H9 (cell line): ENCODE results near the gene AIG1. TPM values are rescaled to one million over a fixed set of nuclear protein-coding genes. Genes with fewer than 3 reads are reported as not detected.

ENCODE experiments used
- DNase-seq: peaks from one replicate; pipeline ENCODE4 v3.0.0-alpha.2; 2017
- H2AFZ ChIP-seq: one replicate; pipeline ENCODE4 v1.6.1; 2013; ENCODE audit warnings: mild to moderate bottlenecking, low read length, control low read depth, moderate library complexity
- H2AK5ac ChIP-seq: 2 replicates; pipeline ENCODE4 v1.6.1; 2013; ENCODE audit warnings: low read length, control low read depth, mixed read lengths; ENCODE audit not compliant: insufficient read length
- H2BK120ac ChIP-seq: one replicate; pipeline ENCODE4 v1.6.1; 2013; ENCODE audit warnings: low read depth, mild to moderate bottlenecking, low read length, control low read depth, inconsistent platforms; ENCODE audit not compliant: poor library complexity, severe bottlenecking
- H2BK12ac ChIP-seq: 2 replicates; pipeline ENCODE4 v1.6.1; 2013; ENCODE audit warnings: low read length, control low read depth, mixed read lengths, low read depth; ENCODE audit not compliant: insufficient read length
- H2BK15ac ChIP-seq: 2 replicates; pipeline ENCODE4 v1.6.1; 2013; ENCODE audit warnings: low read depth, low read length, control low read depth
- H2BK20ac ChIP-seq: one replicate; pipeline ENCODE4 v1.6.1; 2013; ENCODE audit warnings: low read depth, mild to moderate bottlenecking, low read length, control low read depth, inconsistent platforms; ENCODE audit not compliant: poor library complexity, severe bottlenecking
- H2BK5ac ChIP-seq: 2 replicates; pipeline ENCODE4 v1.6.1; 2013; ENCODE audit warnings: low read length, control low read depth, mixed read lengths; ENCODE audit not compliant: insufficient read length
- H3K14ac ChIP-seq: 2 replicates; pipeline ENCODE4 v1.6.1; 2013; ENCODE audit warnings: low read length, control low read depth; ENCODE audit not compliant: insufficient read depth
- H3K18ac ChIP-seq: 2 replicates; pipeline ENCODE4 v1.6.1; 2013; ENCODE audit warnings: low read depth, mild to moderate bottlenecking, mixed read lengths, low read length, control low read depth; ENCODE audit not compliant: insufficient read length
- H3K23ac ChIP-seq: 2 replicates; pipeline ENCODE4 v1.6.1; 2013; ENCODE audit warnings: low read length, control low read depth, mixed read lengths, low read depth; ENCODE audit not compliant: insufficient read length
- H3K23me2 ChIP-seq: 2 replicates; pipeline ENCODE4 v1.6.1; 2013; ENCODE audit warnings: low read depth, mild to moderate bottlenecking, mixed read lengths, low read length, control low read depth; ENCODE audit not compliant: insufficient read length, poor library complexity, severe bottlenecking
- H3K27ac ChIP-seq: 2 replicates; pipeline ENCODE4 v1.5.1; 2013; ENCODE audit warnings: low read length, control low read depth, mixed read lengths, low read depth; ENCODE audit not compliant: insufficient read length
- H3K27me3 ChIP-seq: 2 replicates; pipeline ENCODE4 v1.6.1; 2013; ENCODE audit warnings: low read length, control low read depth, inconsistent platforms; ENCODE audit not compliant: insufficient read depth
- H3K4ac ChIP-seq: 2 replicates; pipeline ENCODE4 v1.6.1; 2013; ENCODE audit warnings: low read depth, mild to moderate bottlenecking, control low read depth, inconsistent platforms, low read length, moderate library complexity
- H3K4me1 ChIP-seq: 2 replicates; pipeline ENCODE4 v1.6.1; 2013; ENCODE audit warnings: low read length, control low read depth, inconsistent platforms; ENCODE audit not compliant: insufficient read depth
- H3K4me2 ChIP-seq: 2 replicates; pipeline ENCODE4 v1.6.1; 2013; ENCODE audit warnings: low read length, control low read depth, mixed read lengths; ENCODE audit not compliant: insufficient read length, insufficient read depth
- H3K56ac ChIP-seq: 2 replicates; pipeline ENCODE4 v1.6.1; 2013; ENCODE audit warnings: low read depth, mild to moderate bottlenecking, mixed read lengths, low read length, control low read depth; ENCODE audit not compliant: insufficient read length
- H3K79me1 ChIP-seq: 2 replicates; pipeline ENCODE4 v1.6.1; 2013; ENCODE audit warnings: low read depth, mild to moderate bottlenecking, moderate library complexity, low read length, control low read depth, inconsistent platforms; ENCODE audit not compliant: insufficient read depth, poor library complexity, severe bottlenecking
- H3K79me2 ChIP-seq: 2 replicates; pipeline ENCODE4 v1.6.1; 2013; ENCODE audit warnings: low read length, control low read depth, inconsistent platforms; ENCODE audit not compliant: insufficient read depth
- H3K9ac ChIP-seq: 2 replicates; pipeline ENCODE4 v1.6.1; 2013; ENCODE audit warnings: low read length, control low read depth, mixed read lengths; ENCODE audit not compliant: insufficient read length; ENCODE audit errors: extremely low read depth
- H3K9me3 ChIP-seq: one replicate; pipeline ENCODE4 v1.6.1; 2013; ENCODE audit warnings: low read depth, low read length, inconsistent platforms; ENCODE audit not compliant: control insufficient read depth
- H3T11ph ChIP-seq: one replicate; pipeline ENCODE4 v1.6.1; 2013; ENCODE audit warnings: mild to moderate bottlenecking, low read length, control low read depth, inconsistent platforms
- H4K20me1 ChIP-seq: one replicate; pipeline ENCODE4 v1.6.1; 2013; ENCODE audit not compliant: control insufficient read depth, insufficient read length, insufficient read depth
- H4K5ac ChIP-seq: 2 replicates; pipeline ENCODE4 v1.6.1; 2013; ENCODE audit warnings: low read depth, mild to moderate bottlenecking, mixed read lengths, low read length, control low read depth; ENCODE audit not compliant: insufficient read length
- H4K8ac ChIP-seq: replicated peaks from 2 replicates; pipeline ENCODE4 v1.6.1; 2013; ENCODE audit warnings: low read length, control low read depth, mixed read lengths, low read depth; ENCODE audit not compliant: insufficient read length
- H4K91ac ChIP-seq: 2 replicates; pipeline ENCODE4 v1.6.1; 2013; ENCODE audit warnings: low read depth, mild to moderate bottlenecking, moderate library complexity, mixed read lengths, low read length, control low read depth; ENCODE audit not compliant: insufficient read length
- H3K27ac Mint-ChIP-seq, 3 experiments: 2 replicates in 2 of 3; 3 replicates in 1 of 3; pipeline ENCODE4 v1.8.0; 2020 to 2021; ENCODE audit warnings: mixed read lengths in 3 of 3, mild to moderate bottlenecking in 1 of 3, moderate library complexity in 1 of 3
- H3K27me3 Mint-ChIP-seq: 2 replicates; pipeline ENCODE4 v1.8.0; 2021; ENCODE audit warnings: low read depth, mild to moderate bottlenecking, moderate library complexity, mixed read lengths
- H3K36me3 Mint-ChIP-seq, 3 experiments: 2 replicates in 2 of 3; 3 replicates in 1 of 3; pipeline ENCODE4 v1.8.0; 2020 to 2021; ENCODE audit warnings: low read depth in 3 of 3, mixed read lengths in 3 of 3; ENCODE audit not compliant: insufficient read depth in 1 of 3
- H3K4me1 Mint-ChIP-seq, 2 experiments: 2 replicates each; pipeline ENCODE4 v1.8.0; 2020; ENCODE audit warnings: mixed read lengths in 2 of 2
- H3K4me3 Mint-ChIP-seq, 2 experiments: 2 replicates in 1 of 2; 3 replicates in 1 of 2; pipeline ENCODE4 v1.8.0; 2020 to 2021; ENCODE audit warnings: mild to moderate bottlenecking in 2 of 2, mixed read lengths in 2 of 2, moderate library complexity in 1 of 2
- H3K9me3 Mint-ChIP-seq, 2 experiments: 2 replicates in 1 of 2; 3 replicates in 1 of 2; pipeline ENCODE4 v1.8.0; 2020; ENCODE audit warnings: mild to moderate bottlenecking in 2 of 2, mixed read lengths in 2 of 2, moderate library complexity in 1 of 2
- WGBS: extraction: QIAGEN DNeasy Blood & Tissue Kit; methylation state at CpG from one replicate; pipeline ENCODE4 v1.1.7; 2013; ENCODE audit warnings: missing lambda C conversion rate, low lambda C conversion rate, mixed read lengths; ENCODE audit not compliant: insufficient read length; ENCODE audit errors: extremely low coverage; 5-methylcytosine and 5-hydroxymethylcytosine counted together
- total RNA-seq: library from RNA; stranded (reverse); gene quantifications from 2 replicates; pipeline ENCODE4 v1.2.1, GENCODE V29; 2021
- TF ChIP-seq, protein P1 (sequence below): fragments of 200-600 bp; sonication (generic); conservative IDR thresholded peaks from 3 replicates; pipeline ENCODE4 v1.8.0; 2021; ENCODE audit warnings: antibody characterized with exemption, mild to moderate bottlenecking

The AIG1 gene
- total RNA-seq, 1 experiment from 2014 or later: 44.6 TPM

DNA sequence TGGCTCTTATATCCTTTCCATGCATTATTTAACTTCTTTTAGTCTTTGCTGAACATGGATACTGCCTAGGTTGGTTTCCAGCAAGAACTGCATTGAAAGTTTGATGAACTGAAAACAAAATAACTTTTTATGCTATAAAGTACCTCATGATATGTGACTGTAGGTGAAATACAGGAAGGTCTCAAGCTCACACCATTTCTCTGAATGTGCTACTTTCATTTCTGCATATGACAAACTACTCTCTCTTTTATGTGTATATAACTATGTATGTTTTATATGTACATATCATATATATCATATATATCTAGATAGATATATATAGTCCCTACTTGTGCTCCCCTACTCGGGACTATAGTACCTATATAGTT is 65.9 kb downstream of the AIG1 start:
- H3K14ac ChIP-seq: no peak overlapping the region
- H3K9me3 ChIP-seq: peaks cover 4% of the 10 kb centered on the region
- H3K79me1 ChIP-seq: no peaks in the 10 kb centered on the region
- no peaks in the 10 kb centered on the region for H4K20me1 ChIP-seq
- Mint-ChIP-seq H3K27ac (no peak overlapping the region), H3K27me3 (no peaks in the 10 kb centered on the region), H3K36me3 (peaks cover 15 to 49% (median 35%) of the 10 kb centered on the region in 3 experiments), H3K4me1 (peaks cover 4% of the 10 kb centered on the region in 2 experiments; a peak in 2 of 4 replicates), H3K9me3 (peaks cover 10 to 17% of the 10 kb centered on the region in 2 experiments), H3K4me3 (no peak overlapping the region)
- H2BK120ac ChIP-seq: no peak overlapping the region
- no peak overlapping the region for H3K4ac ChIP-seq
- no peak overlapping the region for H3T11ph ChIP-seq
- H2BK12ac ChIP-seq: no peak overlapping the region
- no peaks in the 10 kb centered on the region for H3K27me3 ChIP-seq
- H3K18ac ChIP-seq: no peak overlapping the region
- H4K8ac ChIP-seq: no peak overlapping the region
- no CpG with 5 or more reads among the region's 1 CpG for WGBS
- no peak overlapping the region for H4K91ac ChIP-seq
- H3K4me1 ChIP-seq: no peaks in the 10 kb centered on the region
- H3K23ac ChIP-seq: no peak overlapping the region
- H3K4me2 ChIP-seq: no peak overlapping the region
- H2AK5ac ChIP-seq: no peak overlapping the region
- no peak overlapping the region for H3K9ac ChIP-seq
- no peak overlapping the region for H2BK15ac ChIP-seq
- H3K23me2 ChIP-seq: no peaks in the 10 kb centered on the region
- DNase-seq: no peak
- H4K5ac ChIP-seq: no peak overlapping the region
- H2AFZ ChIP-seq: no peak overlapping the region
- H3K79me2 ChIP-seq: no peaks in the 10 kb centered on the region
- no peak overlapping the region for H3K27ac ChIP-seq
- no peak overlapping the region for H3K56ac ChIP-seq
- no peak overlapping the region for H2BK5ac ChIP-seq
- no peak overlapping the region for H2BK20ac ChIP-seq
- TF ChIP-seq, protein P1, sequence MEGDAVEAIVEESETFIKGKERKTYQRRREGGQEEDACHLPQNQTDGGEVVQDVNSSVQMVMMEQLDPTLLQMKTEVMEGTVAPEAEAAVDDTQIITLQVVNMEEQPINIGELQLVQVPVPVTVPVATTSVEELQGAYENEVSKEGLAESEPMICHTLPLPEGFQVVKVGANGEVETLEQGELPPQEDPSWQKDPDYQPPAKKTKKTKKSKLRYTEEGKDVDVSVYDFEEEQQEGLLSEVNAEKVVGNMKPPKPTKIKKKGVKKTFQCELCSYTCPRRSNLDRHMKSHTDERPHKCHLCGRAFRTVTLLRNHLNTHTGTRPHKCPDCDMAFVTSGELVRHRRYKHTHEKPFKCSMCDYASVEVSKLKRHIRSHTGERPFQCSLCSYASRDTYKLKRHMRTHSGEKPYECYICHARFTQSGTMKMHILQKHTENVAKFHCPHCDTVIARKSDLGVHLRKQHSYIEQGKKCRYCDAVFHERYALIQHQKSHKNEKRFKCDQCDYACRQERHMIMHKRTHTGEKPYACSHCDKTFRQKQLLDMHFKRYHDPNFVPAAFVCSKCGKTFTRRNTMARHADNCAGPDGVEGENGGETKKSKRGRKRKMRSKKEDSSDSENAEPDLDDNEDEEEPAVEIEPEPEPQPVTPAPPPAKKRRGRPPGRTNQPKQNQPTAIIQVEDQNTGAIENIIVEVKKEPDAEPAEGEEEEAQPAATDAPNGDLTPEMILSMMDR: no peak
